ENCODE data around the gene ETV6. TPM values are rescaled to one million over a fixed set of nuclear protein-coding genes. Genes with fewer than 3 reads are reported as not detected.

Gene ETV6
- total RNA-seq, 1 experiment from 2014 or later = 6.1 TPM

GRCh38 chr12:11774821-11775220 lies 125.3 kb downstream of the ETV6 start:
- DNase-seq (ENCODE audit: low spot score) = no peak

- DNase-seq (ENCODE audit: low spot score) = no peak
Measured at GRCh38 chr12:11776316-11776715, 126.8 kb downstream of the ETV6 start.

GRCh38 chr12:11777451-11777850 lies 128.0 kb downstream of the ETV6 start:
- DNase-seq (ENCODE audit: low spot score) = no peak

- no peak for DNase-seq (ENCODE audit: low spot score)
Measured at GRCh38 chr12:11777962-11778361, 128.5 kb downstream of the ETV6 start.

- no peak for DNase-seq (ENCODE audit: low spot score)
Measured at GRCh38 chr12:11778713-11779685, 129.5 kb downstream of the ETV6 start.

GRCh38 chr12:11780521-11781101 lies 131.1 kb downstream of the ETV6 start:
- no peak for DNase-seq (ENCODE audit: low spot score)

GRCh38 chr12:11782914-11783420 lies 133.5 kb downstream of the ETV6 start:
- no peak for DNase-seq (ENCODE audit: low spot score)

- peak; percentile 17 for DNase-seq (ENCODE audit: low spot score)
Measured at GRCh38 chr12:11785712-11786111, 136.2 kb downstream of the ETV6 start.

GRCh38 chr12:11786638-11787365 lies 137.3 kb downstream of the ETV6 start:
- no peak for DNase-seq (ENCODE audit: low spot score)

- DNase-seq (ENCODE audit: low spot score) = no peak
Measured at GRCh38 chr12:11787437-11787836, 138.0 kb downstream of the ETV6 start.

GRCh38 chr12:11787933-11788849 lies 138.7 kb downstream of the ETV6 start:
- DNase-seq (ENCODE audit: low spot score) = no peak

GRCh38 chr12:11793921-11794710 lies 144.6 kb downstream of the ETV6 start:
- no peak for DNase-seq (ENCODE audit: low spot score)

GRCh38 chr12:11794751-11795150 lies 145.3 kb downstream of the ETV6 start:
- no peak for DNase-seq (ENCODE audit: low spot score)

GRCh38 chr12:11795192-11795912 lies 145.9 kb downstream of the ETV6 start:
- DNase-seq (ENCODE audit: low spot score) = no peak

GRCh38 chr12:11795913-11796459 lies 146.5 kb downstream of the ETV6 start:
- peak; percentile 55 for DNase-seq (ENCODE audit: low spot score)

GRCh38 chr12:11797317-11797913 lies 147.9 kb downstream of the ETV6 start:
- peak; percentile 55 for DNase-seq (ENCODE audit: low spot score)

GRCh38 chr12:11798006-11798708 lies 148.7 kb downstream of the ETV6 start:
- DNase-seq (ENCODE audit: low spot score) = no peak

GRCh38 chr12:11798856-11799501 lies 149.5 kb downstream of the ETV6 start:
- peak; percentile 86 for DNase-seq (ENCODE audit: low spot score)

All from H4 (cell line).